Endothelial cell of umbilical vein (primary cell): ENCODE measurements around the gene SPOPL. TPM values are rescaled to one million over a fixed set of nuclear protein-coding genes. Genes with fewer than 3 reads are reported as not detected.

Experiments
- BruUV-seq: library from RNA; stranded (reverse); fragments of 400-500 nt; replicated peaks from 2 replicates; lab custom pipeline; 2021; lab: Mats Ljungman, UMichigan
- CTCF ChIA-PET: fragments of 300-600, 350-600 bp; sonication (Branson Sonifier 250); formaldehyde crosslinking; loops from one replicate; lab custom pipeline; 2021; ENCODE audit warnings: antibody characterized with exemption, inconsistent platforms; lab: Charles Lee
- POLR2A ChIA-PET: fragments of 300-600, 350-600 bp; sonication (Branson Sonifier 250); formaldehyde crosslinking; loops from one replicate; lab custom pipeline; 2021; ENCODE audit warnings: antibody characterized with exemption, inconsistent platforms; lab: Charles Lee
- DNase-seq: peaks from one replicate; pipeline ENCODE4 v3.0.0-alpha.2; 2011; ENCODE audit warnings: low read depth, low spot score
- FAIRE-seq: peaks from 2 replicates; lab custom pipeline; 2011; peaks lifted over from hg19 to GRCh38; lab: Jason Lieb, UNC
- H2AFZ ChIP-seq: 2 replicates; pipeline ENCODE4 v1.6.0; 2012; ENCODE audit warnings: low read depth, low read length, control low read depth, inconsistent platforms
- H3K27ac ChIP-seq: 2 replicates; pipeline ENCODE4 v1.5.1; 2011; ENCODE audit warnings: low read depth, mild to moderate bottlenecking, control low read depth, low read length, moderate library complexity; ENCODE audit not compliant: insufficient read depth
- H3K27me3 ChIP-seq, 2 experiments: 2 replicates each; pipeline versions ENCODE4 v1.6.0 to v1.6.1; 2011; ENCODE audit warnings: low read length in 2 of 2, mixed read lengths in 1 of 2; ENCODE audit not compliant: control insufficient read depth in 2 of 2, insufficient read depth in 2 of 2
- H3K36me3 ChIP-seq, 2 experiments: 2 replicates in 1 of 2; 3 replicates in 1 of 2; pipeline ENCODE4 v1.5.1; 2011; ENCODE audit warnings: low read length in 2 of 2, mild to moderate bottlenecking in 1 of 2, moderate library complexity in 1 of 2; ENCODE audit not compliant: control insufficient read depth in 2 of 2, insufficient read depth in 2 of 2; ENCODE audit errors: extremely low read depth in 1 of 2
- H3K4me1 ChIP-seq: 3 replicates; pipeline ENCODE4 v1.5.1; 2011; ENCODE audit warnings: mild to moderate bottlenecking, low read length; ENCODE audit not compliant: control insufficient read depth, insufficient read depth; ENCODE audit errors: extremely low read depth
- H3K4me2 ChIP-seq: 2 replicates; pipeline ENCODE4 v1.6.1; 2011; ENCODE audit warnings: low read length, control low read depth, mixed read lengths; ENCODE audit not compliant: insufficient read depth
- H3K4me3 ChIP-seq, 3 experiments: fragments of 200-600 bp in 1 of 3; sonication (generic), shearing (Covaris generic) in 1 of 3; replicated peaks in 1 of 3; 2 replicates each; pipeline ENCODE4 v1.5.1; 2011 to 2016; ENCODE audit warnings: control low read depth in 3 of 3, low read length in 3 of 3, mild to moderate bottlenecking in 2 of 3, inconsistent platforms in 1 of 3, low read depth in 1 of 3, moderate library complexity in 1 of 3; ENCODE audit not compliant: insufficient read depth in 1 of 3
- H3K79me2 ChIP-seq: 2 replicates; pipeline ENCODE4 v1.6.0; 2012; ENCODE audit warnings: low read length, inconsistent platforms; ENCODE audit not compliant: control insufficient read depth, insufficient read depth
- H3K9ac ChIP-seq: replicated peaks from 2 replicates; pipeline ENCODE3; 2011; ENCODE audit warnings: low read length, control low read depth; ENCODE audit not compliant: insufficient read depth; ENCODE audit errors: extremely low read depth
- H3K9me1 ChIP-seq: replicated peaks from 3 replicates; pipeline ENCODE4 v1.6.0; 2011; ENCODE audit warnings: mild to moderate bottlenecking, low read length; ENCODE audit not compliant: control insufficient read depth, insufficient read depth; ENCODE audit errors: extremely low read depth
- H3K9me3 ChIP-seq: replicated peaks from 2 replicates; pipeline ENCODE4 v1.5.1; 2012; ENCODE audit warnings: low read length, inconsistent platforms; ENCODE audit not compliant: control insufficient read depth, insufficient read depth
- H4K20me1 ChIP-seq: replicated peaks from 2 replicates; pipeline ENCODE3; 2011; ENCODE audit warnings: mild to moderate bottlenecking, low read length; ENCODE audit not compliant: control insufficient read depth, insufficient read depth; ENCODE audit errors: extremely low read depth
- CTCF ChIP-seq, 2 donors: IDR thresholded peaks; 1 replicate in 1 of 2; 2 replicates in 1 of 2; pipeline ENCODE4 v1.5.1; 2011; ENCODE audit warnings: low read length in 2 of 2, mild to moderate bottlenecking in 2 of 2, moderate library complexity in 2 of 2, control low read depth in 1 of 2, inconsistent platforms in 1 of 2, low read depth in 1 of 2; ENCODE audit not compliant: insufficient read depth in 1 of 2; ENCODE audit errors: extremely low read depth in 1 of 2
- EZH2 ChIP-seq: IDR thresholded peaks from 2 replicates; pipeline ENCODE4 v1.6.1; 2012; ENCODE audit warnings: borderline replicate concordance, low read depth, mild to moderate bottlenecking, moderate library complexity, low read length, inconsistent platforms; ENCODE audit not compliant: severe bottlenecking
- FOS ChIP-seq: IDR thresholded peaks from 2 replicates; pipeline ENCODE4 v1.6.1; 2011; ENCODE audit warnings: mild to moderate bottlenecking, low read length, moderate library complexity, borderline replicate concordance; ENCODE audit not compliant: insufficient read depth
- GATA2 ChIP-seq: IDR thresholded peaks from 2 replicates; pipeline ENCODE4 v1.7.0; 2011; ENCODE audit warnings: low read depth, mild to moderate bottlenecking, moderate library complexity, mixed read lengths, low read length; ENCODE audit not compliant: insufficient read length, insufficient read depth
- JUN ChIP-seq: IDR thresholded peaks from 2 replicates; pipeline ENCODE4 v1.6.1; 2011; ENCODE audit warnings: borderline replicate concordance, low read depth; ENCODE audit not compliant: insufficient read length, insufficient read depth
- MAX ChIP-seq: IDR thresholded peaks from 2 replicates; pipeline ENCODE4 v1.6.1; 2011; ENCODE audit not compliant: insufficient read depth, insufficient read length
- MYC ChIP-seq: IDR thresholded peaks from one replicate; pipeline ENCODE4 v1.6.1; 2011; ENCODE audit warnings: mild to moderate bottlenecking, low read depth, low read length
- POLR2A ChIP-seq: IDR thresholded peaks from 2 replicates; pipeline ENCODE4 v1.6.1; 2012; ENCODE audit warnings: low read depth, mild to moderate bottlenecking, control low read depth, low read length
- POLR2AphosphoS5 ChIP-seq: IDR thresholded peaks from 2 replicates; pipeline ENCODE4 v1.6.1; 2012; ENCODE audit warnings: low read depth, mild to moderate bottlenecking, control low read depth, low read length, moderate library complexity; ENCODE audit not compliant: insufficient read depth
- dilution Hi-C: fragments of 300-500 bp; cut with MboI; formaldehyde crosslinking; loops from one replicate; pipeline ENCODE4 v1.15.0; 2019; ENCODE audit warnings: low sequenced_read_pairs; ENCODE audit not compliant: extremely low pct_ligation_motif_present
- intact Hi-C: fragments of 100-400 bp; cut with micrococcal nuclease; formaldehyde crosslinking; loops from one replicate; pipeline ENCODE4 v1.10.0; 2022
- polyA plus RNA-seq, 4 experiments: library from polyadenylated mRNA; depleted of rRNA in 3 of 4; stranded (reverse) in 3 of 4; unstranded in 1 of 4; fragments of >200 nt; gene quantifications; 2 replicates each; pipeline versions ENCODE4 v1.2.1 to v1.2.3, GENCODE V29; 2011 to 2012; ENCODE audit warnings: missing spikeins in 1 of 4
- total RNA-seq: library from RNA; stranded (reverse); gene quantifications from 2 replicates; pipeline ENCODE4 v1.2.3, GENCODE V29; 2021

Gene SPOPL
- total and polyA plus RNA-seq, 2 donors (not counting 3 experiments of a cell fraction or from before 2014, with no cell fraction given) = 3.1 to 17.4 TPM

- Histone ChIP-seq H3K27me3 (no peaks in the 10 kb centered on the region), H3K27ac (no peak overlapping the region), H3K4me3 (no peak overlapping the region), H3K9me3 (no peaks in the 10 kb centered on the region), H3K9ac (no peak overlapping the region), H3K9me1 (no peaks in the 10 kb centered on the region), H3K4me2 (no peak overlapping the region), H3K36me3 (peaks cover 0 to 2% of the 10 kb centered on the region in 2 experiments), H4K20me1 (no peaks in the 10 kb centered on the region), H3K4me1 (no peaks in the 10 kb centered on the region), H3K79me2 (peaks cover 10% of the 10 kb centered on the region), H2AFZ (no peak overlapping the region)
- DNase-seq (no peak), FAIRE-seq (no peak)
- dilution Hi-C loops = no loop called here
- POLR2A ChIA-PET = no interaction called here
- TF ChIP-seq MYC (no peak), EZH2 (no peak), FOS (no peak), POLR2A (no peak), POLR2AphosphoS5 (no peak), JUN (no peak), GATA2 (no peak), CTCF (IDR thresholded peaks at IDR 0.05; ENCODE audit: extremely low read depth in 1 of 2, insufficient read depth in 1 of 2, low read depth in 1 of 2, low read length in 2 of 2) (no peak), MAX (no peak)
- intact Hi-C loops = no loop called here
- BruUV-seq = no TSS peak
- CTCF ChIA-PET = interaction anchor here (1.0 to 1.3 kb wide), 3 partner anchors 15 to 36 kb away, joined by 3 read pairs; no protein-coding TSS in a partner anchor
Observed at GRCh38 chr2:138550670-138551287, 49.2 kb downstream of the SPOPL start.
